ENCODE data around the gene VIL1.

The VIL1 gene

DNA sequence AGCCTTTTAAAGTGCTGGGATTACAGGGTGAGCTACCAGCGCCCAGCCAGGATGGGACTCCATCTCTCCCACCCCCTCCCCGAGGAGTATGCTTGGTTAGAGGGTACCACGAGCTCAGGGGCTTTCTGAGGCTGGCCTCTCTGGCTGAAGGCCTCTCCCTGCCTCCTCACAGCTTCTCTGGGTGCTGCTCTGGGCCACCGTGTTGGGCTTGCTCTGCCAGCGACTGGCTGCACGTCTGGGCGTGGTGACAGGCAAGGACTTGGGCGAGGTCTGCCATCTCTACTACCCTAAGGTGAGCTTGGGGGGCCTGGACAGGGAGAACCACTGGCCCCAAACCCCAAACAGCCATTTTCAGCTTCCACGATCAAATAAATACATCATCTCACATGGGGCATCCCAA, 33.9 kb upstream of the VIL1 start:
- no peaks in the 10 kb centered on the region for H3K4me1 ChIP-seq (ENCODE audit: control insufficient read depth, insufficient read depth, low read length, poor library complexity, severe bottlenecking)
- no peak overlapping the region for H3K4me3 ChIP-seq (ENCODE audit: insufficient read depth, low read depth, low read length, poor library complexity, severe bottlenecking)
- no peak for DNase-seq
- no peaks in the 10 kb centered on the region for H3K27me3 ChIP-seq (replicated peaks; ENCODE audit: control insufficient read depth, insufficient read depth, low read length, poor library complexity, severe bottlenecking)
- no peaks in the 10 kb centered on the region for H3K36me3 ChIP-seq (ENCODE audit: control insufficient read depth, insufficient read depth, low read length)
- no peak overlapping the region for H3K27ac ChIP-seq (ENCODE audit: insufficient read depth, low read length, poor library complexity, severe bottlenecking)
- no peaks in the 10 kb centered on the region for H3K9me3 ChIP-seq (ENCODE audit: control insufficient read depth, low read length)

DNA sequence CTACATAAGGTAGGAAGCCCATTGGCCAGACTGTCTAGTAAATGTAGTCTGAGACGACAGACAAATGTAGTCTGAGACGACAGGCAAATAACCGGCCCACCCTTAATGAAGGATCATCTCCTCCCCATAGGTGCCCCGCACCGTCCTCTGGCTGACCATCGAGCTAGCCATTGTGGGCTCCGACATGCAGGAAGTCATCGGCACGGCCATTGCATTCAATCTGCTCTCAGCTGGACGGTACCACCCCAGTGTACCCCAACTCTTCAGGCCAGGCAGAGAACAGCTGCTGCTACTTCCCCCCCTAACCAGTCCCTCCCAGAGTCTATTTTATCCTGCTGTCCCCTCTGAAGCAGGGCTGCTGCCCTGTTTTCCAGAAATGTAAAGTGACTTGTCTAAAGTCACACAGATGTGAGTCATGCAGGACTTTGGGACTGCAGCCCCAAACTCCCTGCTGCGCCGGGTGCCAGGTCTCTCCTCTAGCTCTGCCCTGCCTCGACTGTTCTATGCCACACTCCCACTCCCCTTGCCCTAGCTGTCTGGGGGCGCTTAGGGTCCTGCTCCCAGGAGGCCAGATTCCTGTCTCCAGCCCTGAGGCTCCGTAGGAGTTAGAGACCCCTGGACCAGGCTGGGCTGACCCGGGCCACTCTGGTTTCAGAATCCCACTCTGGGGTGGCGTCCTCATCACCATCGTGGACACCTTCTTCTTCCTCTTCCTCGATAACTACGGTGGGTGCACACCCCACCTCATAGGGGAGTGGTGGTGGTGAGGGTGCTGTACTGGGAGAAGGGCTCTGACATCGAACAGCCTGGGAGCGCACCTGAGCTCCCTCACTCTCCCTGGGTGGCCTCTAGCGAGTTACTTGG, 32.2 kb upstream of the VIL1 start:
- H3K36me3 ChIP-seq (ENCODE audit: control insufficient read depth, insufficient read depth, low read length): no peaks in the 10 kb centered on the region
- DNase-seq: no peak
- H3K4me3 ChIP-seq (ENCODE audit: insufficient read depth, low read depth, low read length, poor library complexity, severe bottlenecking): no peak overlapping the region
- no peaks in the 10 kb centered on the region for H3K27me3 ChIP-seq (replicated peaks; ENCODE audit: control insufficient read depth, insufficient read depth, low read length, poor library complexity, severe bottlenecking)
- no peaks in the 10 kb centered on the region for H3K4me1 ChIP-seq (ENCODE audit: control insufficient read depth, insufficient read depth, low read length, poor library complexity, severe bottlenecking)
- H3K27ac ChIP-seq (ENCODE audit: insufficient read depth, low read length, poor library complexity, severe bottlenecking): no peak overlapping the region
- no peaks in the 10 kb centered on the region for H3K9me3 ChIP-seq (ENCODE audit: control insufficient read depth, low read length)

DNA sequence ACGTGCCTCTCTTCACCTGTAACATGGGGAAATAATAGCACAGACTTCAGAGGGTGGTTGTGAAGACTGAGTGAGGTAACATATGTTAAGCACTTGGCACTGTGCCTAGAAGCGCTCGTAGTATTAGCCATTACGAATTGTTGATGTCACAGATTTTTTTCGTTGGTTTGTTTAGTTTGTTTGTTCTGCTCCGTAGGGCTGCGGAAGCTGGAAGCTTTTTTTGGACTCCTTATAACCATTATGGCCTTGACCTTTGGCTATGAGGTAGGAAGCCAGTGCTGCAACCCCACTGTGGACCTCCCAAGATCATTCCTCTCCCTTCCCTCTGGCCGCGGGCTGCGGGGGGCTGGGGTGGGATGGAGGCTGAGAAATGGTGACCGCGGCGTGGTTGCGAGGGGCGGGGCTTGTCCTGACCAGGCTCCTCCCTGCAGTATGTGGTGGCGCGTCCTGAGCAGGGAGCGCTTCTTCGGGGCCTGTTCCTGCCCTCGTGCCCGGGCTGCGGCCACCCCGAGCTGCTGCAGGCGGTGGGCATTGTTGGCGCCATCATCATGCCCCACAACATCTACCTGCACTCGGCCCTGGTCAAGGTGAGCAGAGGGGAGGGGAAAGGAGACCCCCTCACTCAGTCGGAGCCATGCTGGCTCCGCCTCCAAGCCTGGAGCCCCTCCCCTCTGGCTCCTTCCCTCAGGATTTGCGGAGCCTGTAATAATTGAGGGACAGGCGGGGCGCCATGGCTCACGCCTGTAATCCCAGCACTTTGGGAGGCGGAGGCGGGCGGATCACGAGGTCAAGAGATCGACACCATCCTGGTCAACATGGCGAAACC, 31.3 kb upstream of the VIL1 start:
- no peak for DNase-seq
- no peak overlapping the region for H3K27ac ChIP-seq (ENCODE audit: insufficient read depth, low read length, poor library complexity, severe bottlenecking)
- H3K4me3 ChIP-seq (ENCODE audit: insufficient read depth, low read depth, low read length, poor library complexity, severe bottlenecking): no peak overlapping the region
- no peaks in the 10 kb centered on the region for H3K36me3 ChIP-seq (ENCODE audit: control insufficient read depth, insufficient read depth, low read length)
- H3K9me3 ChIP-seq (ENCODE audit: control insufficient read depth, low read length): no peaks in the 10 kb centered on the region
- no peaks in the 10 kb centered on the region for H3K4me1 ChIP-seq (ENCODE audit: control insufficient read depth, insufficient read depth, low read length, poor library complexity, severe bottlenecking)
- no peaks in the 10 kb centered on the region for H3K27me3 ChIP-seq (replicated peaks; ENCODE audit: control insufficient read depth, insufficient read depth, low read length, poor library complexity, severe bottlenecking)

DNA sequence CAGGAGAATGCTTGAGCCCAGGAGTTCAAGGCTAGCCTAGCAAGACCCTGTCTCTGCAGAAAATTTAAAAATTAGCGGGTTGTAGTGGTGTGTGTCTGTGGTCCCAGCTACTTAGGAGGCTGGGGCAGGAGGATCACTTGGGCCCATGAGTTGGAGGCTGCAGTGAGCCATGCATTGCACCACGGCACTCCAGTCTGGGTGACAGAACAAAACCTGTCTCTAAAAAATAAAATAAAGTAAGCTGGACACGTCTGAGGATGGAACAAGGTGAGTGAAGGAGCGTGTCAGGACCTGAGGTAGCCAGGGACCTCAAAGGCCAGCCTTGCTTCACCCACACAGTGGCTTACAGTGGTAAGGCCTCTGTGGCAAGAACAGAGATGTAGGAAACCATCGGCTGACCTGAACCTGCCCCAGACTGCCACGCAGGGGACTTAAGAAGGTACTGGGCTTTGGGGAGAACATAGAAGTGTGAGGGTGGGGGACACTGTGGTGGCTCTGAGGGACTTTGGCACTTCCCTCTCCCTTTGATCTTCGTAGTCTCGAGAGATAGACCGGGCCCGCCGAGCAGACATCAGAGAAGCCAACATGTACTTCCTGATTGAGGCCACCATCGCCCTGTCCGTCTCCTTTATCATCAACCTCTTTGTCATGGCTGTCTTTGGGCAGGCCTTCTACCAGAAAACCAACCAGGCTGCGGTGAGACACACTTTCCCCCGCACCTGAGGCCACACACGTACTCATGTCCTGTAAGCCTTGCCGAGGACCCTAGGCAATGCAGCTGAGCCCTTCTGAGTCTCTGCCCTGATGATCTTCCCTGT, 29.4 kb upstream of the VIL1 start:
- no peak for DNase-seq
- Histone ChIP-seq H3K9me3 (ENCODE audit: control insufficient read depth, low read length) (no peaks in the 10 kb centered on the region), H3K27ac (ENCODE audit: insufficient read depth, low read length, poor library complexity, severe bottlenecking) (no peak overlapping the region), H3K36me3 (ENCODE audit: control insufficient read depth, insufficient read depth, low read length) (no peaks in the 10 kb centered on the region), H3K4me3 (ENCODE audit: insufficient read depth, low read depth, low read length, poor library complexity, severe bottlenecking) (no peak overlapping the region), H3K4me1 (ENCODE audit: control insufficient read depth, insufficient read depth, low read length, poor library complexity, severe bottlenecking) (no peaks in the 10 kb centered on the region), H3K27me3 (replicated peaks; ENCODE audit: control insufficient read depth, insufficient read depth, low read length, poor library complexity, severe bottlenecking) (no peaks in the 10 kb centered on the region)

DNA sequence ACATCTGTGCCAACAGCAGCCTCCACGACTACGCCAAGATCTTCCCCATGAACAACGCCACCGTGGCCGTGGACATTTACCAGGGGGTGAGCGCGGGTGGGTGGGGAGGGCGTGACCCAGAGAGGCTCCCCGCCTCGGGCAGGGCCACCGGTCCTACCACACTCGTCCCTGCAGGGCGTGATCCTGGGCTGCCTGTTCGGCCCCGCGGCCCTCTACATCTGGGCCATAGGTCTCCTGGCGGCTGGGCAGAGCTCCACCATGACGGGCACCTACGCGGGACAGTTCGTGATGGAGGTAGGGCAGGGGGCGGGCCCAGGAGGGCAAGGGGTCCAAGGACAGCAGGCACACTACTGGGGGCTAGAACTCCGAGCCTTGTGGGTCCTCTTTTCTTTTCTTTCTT, 27.7 kb upstream of the VIL1 start:
- no peak for DNase-seq
- no peak overlapping the region for H3K4me3 ChIP-seq (ENCODE audit: insufficient read depth, low read depth, low read length, poor library complexity, severe bottlenecking)
- peaks cover 3% of the 10 kb centered on the region for H3K4me1 ChIP-seq (ENCODE audit: control insufficient read depth, insufficient read depth, low read length, poor library complexity, severe bottlenecking)
- no peaks in the 10 kb centered on the region for H3K27me3 ChIP-seq (replicated peaks; ENCODE audit: control insufficient read depth, insufficient read depth, low read length, poor library complexity, severe bottlenecking)
- no peaks in the 10 kb centered on the region for H3K36me3 ChIP-seq (ENCODE audit: control insufficient read depth, insufficient read depth, low read length)
- no peaks in the 10 kb centered on the region for H3K9me3 ChIP-seq (ENCODE audit: control insufficient read depth, low read length)
- no peak overlapping the region for H3K27ac ChIP-seq (ENCODE audit: insufficient read depth, low read length, poor library complexity, severe bottlenecking)

DNA sequence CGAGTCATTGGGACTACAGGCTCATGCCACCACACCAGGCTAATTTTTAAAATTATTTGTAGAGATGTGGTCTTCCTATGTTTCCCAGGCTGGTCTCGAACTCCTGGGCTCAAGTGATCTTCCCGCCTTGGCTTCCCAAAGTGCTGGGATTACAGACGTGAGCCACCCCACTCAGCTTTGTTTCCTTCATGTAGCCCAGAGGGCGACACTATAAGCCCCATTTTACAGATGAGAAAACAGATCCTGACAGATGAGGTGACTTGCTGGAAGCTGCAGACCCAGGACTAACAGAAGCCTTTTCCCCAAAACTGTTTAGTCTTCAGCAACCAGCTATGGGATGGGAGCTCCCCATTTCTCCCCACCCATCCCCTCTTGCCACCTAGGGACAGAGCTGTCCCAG, 26.5 kb upstream of the VIL1 start:
- Histone ChIP-seq H3K27me3 (replicated peaks; ENCODE audit: control insufficient read depth, insufficient read depth, low read length, poor library complexity, severe bottlenecking) (no peaks in the 10 kb centered on the region), H3K4me3 (ENCODE audit: insufficient read depth, low read depth, low read length, poor library complexity, severe bottlenecking) (no peak overlapping the region), H3K4me1 (ENCODE audit: control insufficient read depth, insufficient read depth, low read length, poor library complexity, severe bottlenecking) (peaks cover 16% of the 10 kb centered on the region), H3K27ac (ENCODE audit: insufficient read depth, low read length, poor library complexity, severe bottlenecking) (no peak overlapping the region), H3K9me3 (ENCODE audit: control insufficient read depth, low read length) (no peaks in the 10 kb centered on the region), H3K36me3 (ENCODE audit: control insufficient read depth, insufficient read depth, low read length) (no peaks in the 10 kb centered on the region)
- DNase-seq: no peak

DNA sequence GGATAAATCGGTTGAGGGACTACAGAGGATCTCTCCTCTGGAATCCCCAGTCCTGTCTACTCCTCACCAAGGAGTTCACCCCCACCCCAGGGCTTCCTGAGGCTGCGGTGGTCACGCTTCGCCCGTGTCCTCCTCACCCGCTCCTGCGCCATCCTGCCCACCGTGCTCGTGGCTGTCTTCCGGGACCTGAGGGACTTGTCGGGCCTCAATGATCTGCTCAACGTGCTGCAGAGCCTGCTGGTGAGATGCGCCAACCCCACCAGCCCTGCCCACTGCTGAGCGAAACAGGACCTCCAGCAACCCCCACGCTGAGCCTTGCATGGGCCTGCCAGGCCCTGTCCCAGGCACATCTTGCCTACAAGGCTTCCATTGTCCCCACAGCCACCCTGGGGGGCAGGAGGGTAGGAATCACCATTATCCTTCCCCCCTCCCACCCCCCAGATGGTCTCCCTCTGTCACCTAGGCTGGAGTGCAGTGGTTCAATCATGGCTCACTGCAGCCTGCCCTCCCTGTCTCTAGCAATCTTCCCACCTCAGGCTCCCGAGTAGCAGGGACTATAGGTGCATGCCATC, 25.9 kb upstream of the VIL1 start:
- Histone ChIP-seq H3K4me3 (ENCODE audit: insufficient read depth, low read depth, low read length, poor library complexity, severe bottlenecking) (no peak overlapping the region), H3K27ac (ENCODE audit: insufficient read depth, low read length, poor library complexity, severe bottlenecking) (no peak overlapping the region), H3K36me3 (ENCODE audit: control insufficient read depth, insufficient read depth, low read length) (no peaks in the 10 kb centered on the region), H3K9me3 (ENCODE audit: control insufficient read depth, low read length) (no peaks in the 10 kb centered on the region), H3K4me1 (ENCODE audit: control insufficient read depth, insufficient read depth, low read length, poor library complexity, severe bottlenecking) (peaks cover 21% of the 10 kb centered on the region), H3K27me3 (replicated peaks; ENCODE audit: control insufficient read depth, insufficient read depth, low read length, poor library complexity, severe bottlenecking) (no peaks in the 10 kb centered on the region)
- no peak for DNase-seq

DNA sequence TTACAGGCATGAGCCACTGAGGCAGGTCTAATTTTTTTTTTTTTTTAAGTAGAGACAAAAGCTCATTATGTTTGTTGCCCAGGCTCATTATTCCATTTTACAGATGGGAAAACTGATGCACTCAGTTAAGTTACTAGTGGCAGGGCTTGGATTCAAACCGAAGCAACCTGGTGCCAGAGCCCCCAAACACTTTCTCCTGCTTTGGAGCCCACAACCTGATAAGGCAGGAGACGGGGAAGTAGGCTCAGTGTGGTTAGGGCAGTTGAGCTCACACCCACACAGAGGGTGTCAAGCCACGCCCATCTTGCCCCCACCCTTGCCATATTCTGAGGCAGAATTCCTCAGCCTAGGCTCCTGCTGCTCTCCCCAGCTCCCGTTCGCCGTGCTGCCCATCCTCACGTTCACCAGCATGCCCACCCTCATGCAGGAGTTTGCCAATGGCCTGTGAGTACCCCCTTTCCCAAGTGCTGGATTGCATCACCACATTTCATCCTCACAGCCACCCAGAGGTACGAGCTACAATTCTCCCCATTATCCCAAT, 25.1 kb upstream of the VIL1 start:
- no peak for DNase-seq
- Histone ChIP-seq H3K27ac (ENCODE audit: insufficient read depth, low read length, poor library complexity, severe bottlenecking) (no peak overlapping the region), H3K27me3 (replicated peaks; ENCODE audit: control insufficient read depth, insufficient read depth, low read length, poor library complexity, severe bottlenecking) (no peaks in the 10 kb centered on the region), H3K4me1 (ENCODE audit: control insufficient read depth, insufficient read depth, low read length, poor library complexity, severe bottlenecking) (peaks cover 27% of the 10 kb centered on the region), H3K9me3 (ENCODE audit: control insufficient read depth, low read length) (no peaks in the 10 kb centered on the region), H3K4me3 (ENCODE audit: insufficient read depth, low read depth, low read length, poor library complexity, severe bottlenecking) (no peak overlapping the region), H3K36me3 (ENCODE audit: control insufficient read depth, insufficient read depth, low read length) (no peaks in the 10 kb centered on the region)

DNA sequence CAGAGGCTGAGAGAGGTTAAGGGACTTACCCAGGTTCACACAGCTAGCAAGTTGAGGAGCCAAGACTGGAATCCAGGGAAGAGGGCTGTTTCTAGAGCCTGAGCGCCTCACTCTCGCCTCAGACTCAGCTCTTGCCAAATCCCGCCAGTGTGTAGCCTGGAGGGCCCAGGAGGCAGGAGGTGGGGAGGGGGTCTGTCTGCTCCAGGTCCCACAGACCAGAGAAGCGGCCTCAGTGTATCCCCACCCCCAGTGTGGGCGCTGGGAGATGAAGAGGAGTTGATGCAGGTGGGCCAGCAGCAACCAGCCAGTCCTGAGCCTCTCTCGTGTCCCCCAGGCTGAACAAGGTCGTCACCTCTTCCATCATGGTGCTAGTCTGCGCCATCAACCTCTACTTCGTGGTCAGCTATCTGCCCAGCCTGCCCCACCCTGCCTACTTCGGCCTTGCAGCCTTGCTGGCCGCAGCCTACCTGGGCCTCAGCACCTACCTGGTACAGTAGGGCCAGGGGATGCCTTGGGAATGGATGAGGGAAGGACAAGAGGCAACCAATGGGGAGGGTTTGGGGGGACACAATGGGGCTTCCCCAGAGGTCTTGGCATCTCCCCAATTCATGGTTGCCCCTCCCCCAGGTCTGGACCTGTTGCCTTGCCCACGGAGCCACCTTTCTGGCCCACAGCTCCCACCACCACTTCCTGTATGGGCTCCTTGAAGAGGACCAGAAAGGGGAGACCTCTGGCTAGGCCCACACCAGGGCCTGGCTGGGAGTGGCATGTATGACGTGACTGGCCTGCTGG, 24.4 kb upstream of the VIL1 start:
- no peak overlapping the region for H3K4me3 ChIP-seq (ENCODE audit: insufficient read depth, low read depth, low read length, poor library complexity, severe bottlenecking)
- no peaks in the 10 kb centered on the region for H3K36me3 ChIP-seq (ENCODE audit: control insufficient read depth, insufficient read depth, low read length)
- peaks cover 32% of the 10 kb centered on the region for H3K4me1 ChIP-seq (ENCODE audit: control insufficient read depth, insufficient read depth, low read length, poor library complexity, severe bottlenecking)
- H3K27me3 ChIP-seq (replicated peaks; ENCODE audit: control insufficient read depth, insufficient read depth, low read length, poor library complexity, severe bottlenecking): no peaks in the 10 kb centered on the region
- H3K27ac ChIP-seq (ENCODE audit: insufficient read depth, low read length, poor library complexity, severe bottlenecking): no peak overlapping the region
- no peaks in the 10 kb centered on the region for H3K9me3 ChIP-seq (ENCODE audit: control insufficient read depth, low read length)
- no peak for DNase-seq

Data from effector memory CD4-positive, alpha-beta T cell (primary cell).